ENCODE results near the gene WDR18.

DNA sequence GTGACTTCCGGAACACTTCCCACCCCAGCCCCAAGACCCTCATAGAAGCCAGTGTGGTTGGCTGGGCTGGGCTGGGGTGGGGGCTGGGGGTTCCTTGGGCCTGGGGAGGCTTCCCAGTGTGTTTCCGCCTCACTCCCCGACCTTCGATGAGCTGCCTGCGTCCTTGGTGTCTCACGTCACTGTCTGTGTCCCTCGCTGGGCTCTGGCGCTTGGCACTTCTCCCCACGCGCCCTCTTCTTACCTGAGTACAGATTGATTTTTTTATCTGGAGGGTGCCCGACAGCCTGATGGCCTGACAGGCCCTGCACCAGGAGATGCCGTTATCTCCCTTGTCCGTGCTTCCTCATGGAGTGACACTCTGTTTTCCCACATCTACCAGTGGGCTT is 8.5 kb downstream of the WDR18 start:
- TF ChIP-seq, protein P1, sequence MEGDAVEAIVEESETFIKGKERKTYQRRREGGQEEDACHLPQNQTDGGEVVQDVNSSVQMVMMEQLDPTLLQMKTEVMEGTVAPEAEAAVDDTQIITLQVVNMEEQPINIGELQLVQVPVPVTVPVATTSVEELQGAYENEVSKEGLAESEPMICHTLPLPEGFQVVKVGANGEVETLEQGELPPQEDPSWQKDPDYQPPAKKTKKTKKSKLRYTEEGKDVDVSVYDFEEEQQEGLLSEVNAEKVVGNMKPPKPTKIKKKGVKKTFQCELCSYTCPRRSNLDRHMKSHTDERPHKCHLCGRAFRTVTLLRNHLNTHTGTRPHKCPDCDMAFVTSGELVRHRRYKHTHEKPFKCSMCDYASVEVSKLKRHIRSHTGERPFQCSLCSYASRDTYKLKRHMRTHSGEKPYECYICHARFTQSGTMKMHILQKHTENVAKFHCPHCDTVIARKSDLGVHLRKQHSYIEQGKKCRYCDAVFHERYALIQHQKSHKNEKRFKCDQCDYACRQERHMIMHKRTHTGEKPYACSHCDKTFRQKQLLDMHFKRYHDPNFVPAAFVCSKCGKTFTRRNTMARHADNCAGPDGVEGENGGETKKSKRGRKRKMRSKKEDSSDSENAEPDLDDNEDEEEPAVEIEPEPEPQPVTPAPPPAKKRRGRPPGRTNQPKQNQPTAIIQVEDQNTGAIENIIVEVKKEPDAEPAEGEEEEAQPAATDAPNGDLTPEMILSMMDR (IDR thresholded peaks at IDR 0.05), result no peak
- TF ChIP-seq POLR2A (IDR thresholded peaks at IDR 0.05), result no peak

All from uterus (tissue), 2 donors.